ENCODE data around the gene POLE.
A peak's percentile ranks its signal among the peaks of the same experiment; 100 is the strongest.

Gene POLE

DNA sequence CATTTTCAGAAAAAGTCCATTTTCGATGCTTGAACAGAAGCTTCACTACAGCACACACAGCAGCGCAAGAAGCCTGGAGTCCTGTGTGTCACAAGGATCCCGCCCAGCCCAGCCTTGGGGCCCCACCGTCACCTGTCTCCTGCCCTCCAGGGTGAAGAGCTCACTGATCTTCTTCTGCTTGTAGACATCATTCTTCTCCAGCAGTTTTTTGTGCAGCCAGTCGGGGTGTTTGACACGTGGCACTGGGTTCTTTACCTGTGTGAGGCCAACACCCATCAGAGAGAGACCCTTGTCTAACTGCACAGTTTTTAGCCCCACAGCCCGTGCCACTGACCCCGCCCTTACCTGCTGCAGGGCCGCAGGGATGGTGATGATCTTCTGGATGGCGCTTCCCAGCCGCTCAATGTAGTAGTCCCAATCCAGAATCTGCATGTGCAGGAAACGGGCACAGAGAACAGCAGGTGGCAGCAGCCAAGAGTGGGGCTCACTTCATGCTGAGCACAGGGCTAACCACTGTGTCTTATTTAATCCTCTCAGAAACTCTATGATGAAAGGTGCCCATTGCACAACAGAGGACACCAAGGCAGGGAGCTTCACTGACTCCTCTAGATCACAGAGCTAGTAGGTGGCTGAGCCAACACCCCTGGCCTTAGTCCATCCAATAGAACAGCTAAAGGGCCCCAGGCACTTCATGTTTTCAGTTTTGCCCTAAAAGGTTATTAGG is 30.0 kb downstream of the POLE start:
- Histone ChIP-seq H3K27me3 (replicated peaks in 2 of 5; ENCODE audit: control insufficient read depth in 4 of 5, insufficient read depth in 5 of 5, low read length in 4 of 5) (no peaks in the 10 kb centered on the region), H3K27ac (ENCODE audit: insufficient read depth in 1 of 2, low read depth in 1 of 2, low read length in 2 of 2, poor library complexity in 1 of 2, severe bottlenecking in 2 of 2) (peak overlapping the region; percentile 85), H3K4me1 (ENCODE audit: control extremely low read depth in 1 of 4, control insufficient read depth in 4 of 4, insufficient read depth in 4 of 4, low read length in 3 of 4) (peaks cover 12 to 56% (median 52%) of the 10 kb centered on the region in 4 experiments), H3K9me3 (ENCODE audit: control extremely low read depth in 1 of 5, control insufficient read depth in 4 of 5, insufficient read depth in 2 of 5, low read depth in 1 of 5, low read length in 4 of 5) (no peaks in the 10 kb centered on the region), H3K36me3 (ENCODE audit: control insufficient read depth in 4 of 4, insufficient read depth in 4 of 4, low read length in 3 of 4) (peaks cover 2 to 89% (median 35%) of the 10 kb centered on the region in 4 experiments), H3K4me3 (ENCODE audit: control insufficient read depth in 1 of 7, extremely low read depth in 1 of 7, insufficient read depth in 4 of 7, low read depth in 2 of 7, low read length in 6 of 7) (peak overlapping the region in 1 of 7 experiments; percentile 30)
- WGBS (ENCODE audit: insufficient coverage) = 95% methylated on average over 12 of the region's 12 CpGs
- ChIA-PET CTCF (interaction anchor here (0.7 to 4.3 kb wide), 5 partner anchors 9 to 18 kb away, joined by 3 to 29 read pairs (median 4); no protein-coding TSS in a partner anchor), POLR2A (interaction anchor here (0.6 kb wide), 1 partner anchor 25 kb away, joined by 3 read pairs; no protein-coding TSS in a partner anchor)
- DNase-seq = peak in 1 of 3 donors; percentile 37

GRCh38 chr12:132653567-132654290 is 33.4 kb downstream of the POLE start:
- peaks cover 11 to 88% (median 43%) of the 10 kb centered on the region in 4 experiments for H3K36me3 ChIP-seq (ENCODE audit: control insufficient read depth in 4 of 4, insufficient read depth in 4 of 4, low read length in 3 of 4)
- POLR2A ChIA-PET = no interaction called here
- CTCF ChIA-PET = interaction anchor here (4.3 kb wide), 1 partner anchor 14 kb away, joined by 29 read pairs; no protein-coding TSS in a partner anchor
- H3K4me3 ChIP-seq (ENCODE audit: control insufficient read depth in 1 of 7, extremely low read depth in 1 of 7, insufficient read depth in 4 of 7, low read depth in 2 of 7, low read length in 6 of 7) = no peak overlapping the region
- DNase-seq = no peak
- no peaks in the 10 kb centered on the region for H3K9me3 ChIP-seq (ENCODE audit: control extremely low read depth in 1 of 5, control insufficient read depth in 4 of 5, insufficient read depth in 2 of 5, low read depth in 1 of 5, low read length in 4 of 5)
- H3K27me3 ChIP-seq (replicated peaks in 2 of 5; ENCODE audit: control insufficient read depth in 4 of 5, insufficient read depth in 5 of 5, low read length in 4 of 5) = no peaks in the 10 kb centered on the region
- H3K4me1 ChIP-seq (ENCODE audit: control extremely low read depth in 1 of 4, control insufficient read depth in 4 of 4, insufficient read depth in 4 of 4, low read length in 3 of 4) = peaks cover 9 to 21% (median 18%) of the 10 kb centered on the region in 4 experiments
- H3K27ac ChIP-seq (ENCODE audit: insufficient read depth in 1 of 2, low read depth in 1 of 2, low read length in 2 of 2, poor library complexity in 1 of 2, severe bottlenecking in 2 of 2) = peak overlapping the region in 1 of 2 experiments; percentile 30
- WGBS (ENCODE audit: insufficient coverage) = 87% methylated on average over 3 of the region's 7 CpGs

GRCh38 chr12:132651444-132652100 is 35.6 kb downstream of the POLE start:
- no peak overlapping the region for H3K4me3 ChIP-seq (ENCODE audit: control insufficient read depth in 1 of 7, extremely low read depth in 1 of 7, insufficient read depth in 4 of 7, low read depth in 2 of 7, low read length in 6 of 7)
- no peaks in the 10 kb centered on the region for H3K27me3 ChIP-seq (replicated peaks in 2 of 5; ENCODE audit: control insufficient read depth in 4 of 5, insufficient read depth in 5 of 5, low read length in 4 of 5)
- no peak for DNase-seq
- no peaks in the 10 kb centered on the region for H3K4me1 ChIP-seq (ENCODE audit: control extremely low read depth in 1 of 4, control insufficient read depth in 4 of 4, insufficient read depth in 4 of 4, low read length in 3 of 4)
- peaks cover 21 to 91% (median 50%) of the 10 kb centered on the region in 4 experiments for H3K36me3 ChIP-seq (ENCODE audit: control insufficient read depth in 4 of 4, insufficient read depth in 4 of 4, low read length in 3 of 4)
- 95% methylated on average over 6 of the region's 9 CpGs for WGBS (ENCODE audit: insufficient coverage)
- CTCF ChIA-PET = interaction anchor here (1.5 kb wide), 1 partner anchor 10 kb away, joined by 4 read pairs; no protein-coding TSS in a partner anchor
- peak overlapping the region in 1 of 2 experiments; percentile 9 for H3K27ac ChIP-seq (ENCODE audit: insufficient read depth in 1 of 2, low read depth in 1 of 2, low read length in 2 of 2, poor library complexity in 1 of 2, severe bottlenecking in 2 of 2)
- POLR2A ChIA-PET = no interaction called here
- no peaks in the 10 kb centered on the region for H3K9me3 ChIP-seq (ENCODE audit: control extremely low read depth in 1 of 5, control insufficient read depth in 4 of 5, insufficient read depth in 2 of 5, low read depth in 1 of 5, low read length in 4 of 5)

DNA sequence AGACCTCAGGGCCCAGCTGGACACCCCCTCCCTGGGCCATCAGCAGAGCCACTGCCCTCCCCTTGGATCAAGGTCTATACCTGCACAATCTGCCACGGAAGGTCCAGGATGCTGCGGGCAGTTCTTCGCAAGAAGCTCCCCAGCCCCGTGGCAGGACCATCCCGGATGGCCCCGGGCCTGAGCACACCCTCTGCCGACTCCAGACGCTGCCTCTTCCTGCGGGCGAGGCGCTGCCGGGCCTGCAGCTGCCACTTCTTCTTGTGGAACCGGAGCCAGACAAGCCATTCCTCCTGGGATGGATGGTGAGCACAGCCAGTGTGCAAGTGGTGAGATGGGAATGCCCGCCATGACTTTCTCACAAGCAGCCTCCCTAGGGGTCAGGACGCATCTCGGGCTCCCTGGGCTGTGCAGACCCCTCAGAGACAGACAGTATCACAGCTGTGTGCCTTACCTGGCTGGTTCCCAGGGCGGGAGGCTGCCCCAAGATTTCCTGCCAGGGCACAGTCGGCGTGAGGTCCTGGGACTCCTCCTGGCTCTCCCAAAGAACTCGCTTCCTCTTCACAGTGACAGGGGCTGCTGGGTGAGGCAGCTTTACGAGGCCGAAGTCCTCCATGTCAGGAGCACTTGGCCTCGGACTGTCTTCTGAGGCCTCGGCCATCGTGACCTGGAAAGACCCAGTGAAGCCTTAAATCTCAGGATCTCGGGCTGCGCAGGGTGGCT is 37.8 kb downstream of the POLE start:
- 95% methylated on average over 26 of the region's 27 CpGs for WGBS (ENCODE audit: insufficient coverage)
- no peak overlapping the region for H3K4me3 ChIP-seq (ENCODE audit: control insufficient read depth in 1 of 7, extremely low read depth in 1 of 7, insufficient read depth in 4 of 7, low read depth in 2 of 7, low read length in 6 of 7)
- H3K4me1 ChIP-seq (ENCODE audit: control extremely low read depth in 1 of 4, control insufficient read depth in 4 of 4, insufficient read depth in 4 of 4, low read length in 3 of 4) = no peaks in the 10 kb centered on the region
- peaks cover 21 to 86% (median 51%) of the 10 kb centered on the region in 4 experiments for H3K36me3 ChIP-seq (ENCODE audit: control insufficient read depth in 4 of 4, insufficient read depth in 4 of 4, low read length in 3 of 4)
- H3K27ac ChIP-seq (ENCODE audit: insufficient read depth in 1 of 2, low read depth in 1 of 2, low read length in 2 of 2, poor library complexity in 1 of 2, severe bottlenecking in 2 of 2) = no peak overlapping the region
- ChIA-PET CTCF (interaction anchor here (0.9 to 1.2 kb wide), 3 partner anchors 8 to 22 kb away, joined by 3 to 5 read pairs (median 3); no protein-coding TSS in a partner anchor), POLR2A (no interaction called here)
- H3K27me3 ChIP-seq (replicated peaks in 2 of 5; ENCODE audit: control insufficient read depth in 4 of 5, insufficient read depth in 5 of 5, low read length in 4 of 5) = no peaks in the 10 kb centered on the region
- DNase-seq = no peak
- no peaks in the 10 kb centered on the region for H3K9me3 ChIP-seq (ENCODE audit: control extremely low read depth in 1 of 5, control insufficient read depth in 4 of 5, insufficient read depth in 2 of 5, low read depth in 1 of 5, low read length in 4 of 5)

GRCh38 chr12:132648616-132649225 is 38.4 kb downstream of the POLE start:
- H3K27ac ChIP-seq (ENCODE audit: insufficient read depth in 1 of 2, low read depth in 1 of 2, low read length in 2 of 2, poor library complexity in 1 of 2, severe bottlenecking in 2 of 2) = no peak overlapping the region
- 96% methylated on average over 24 of the region's 24 CpGs for WGBS (ENCODE audit: insufficient coverage)
- ChIA-PET POLR2A (no interaction called here), CTCF (interaction anchor here (0.9 to 1.2 kb wide), 3 partner anchors 8 to 22 kb away, joined by 3 to 5 read pairs (median 3); no protein-coding TSS in a partner anchor)
- H3K4me1 ChIP-seq (ENCODE audit: control extremely low read depth in 1 of 4, control insufficient read depth in 4 of 4, insufficient read depth in 4 of 4, low read length in 3 of 4) = no peaks in the 10 kb centered on the region
- no peaks in the 10 kb centered on the region for H3K9me3 ChIP-seq (ENCODE audit: control extremely low read depth in 1 of 5, control insufficient read depth in 4 of 5, insufficient read depth in 2 of 5, low read depth in 1 of 5, low read length in 4 of 5)
- H3K4me3 ChIP-seq (ENCODE audit: control insufficient read depth in 1 of 7, extremely low read depth in 1 of 7, insufficient read depth in 4 of 7, low read depth in 2 of 7, low read length in 6 of 7) = no peak overlapping the region
- DNase-seq = no peak
- H3K36me3 ChIP-seq (ENCODE audit: control insufficient read depth in 4 of 4, insufficient read depth in 4 of 4, low read length in 3 of 4) = peaks cover 21 to 86% (median 51%) of the 10 kb centered on the region in 4 experiments
- H3K27me3 ChIP-seq (replicated peaks in 2 of 5; ENCODE audit: control insufficient read depth in 4 of 5, insufficient read depth in 5 of 5, low read length in 4 of 5) = no peaks in the 10 kb centered on the region

DNA sequence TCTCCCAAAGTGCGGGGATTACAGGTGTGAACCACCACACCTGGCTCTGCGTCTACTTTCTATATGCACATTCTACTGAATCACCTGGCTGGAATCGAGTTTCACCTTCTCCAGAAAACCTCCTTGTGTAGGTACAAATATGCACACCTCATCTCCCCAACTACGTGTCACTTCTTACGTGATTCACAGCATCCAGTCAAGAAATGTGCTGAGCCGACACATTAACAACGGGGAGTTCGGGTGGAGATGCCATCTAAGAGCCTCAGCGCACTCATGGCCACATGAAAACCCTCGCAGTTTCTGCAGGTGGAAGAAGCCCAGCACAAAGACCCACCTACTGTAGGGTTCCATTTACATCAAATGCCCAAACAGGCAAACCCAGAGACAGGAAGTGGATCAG is 39.3 kb downstream of the POLE start:
- CTCF ChIA-PET = interaction anchor here (1.2 kb wide), 3 partner anchors 9 to 10 kb away, joined by 4 to 7 read pairs (median 5); no protein-coding TSS in a partner anchor
- H3K9me3 ChIP-seq (ENCODE audit: control extremely low read depth in 1 of 5, control insufficient read depth in 4 of 5, insufficient read depth in 2 of 5, low read depth in 1 of 5, low read length in 4 of 5) = no peaks in the 10 kb centered on the region
- no peaks in the 10 kb centered on the region for H3K4me1 ChIP-seq (ENCODE audit: control extremely low read depth in 1 of 4, control insufficient read depth in 4 of 4, insufficient read depth in 4 of 4, low read length in 3 of 4)
- POLR2A ChIA-PET = no interaction called here
- H3K27ac ChIP-seq (ENCODE audit: insufficient read depth in 1 of 2, low read depth in 1 of 2, low read length in 2 of 2, poor library complexity in 1 of 2, severe bottlenecking in 2 of 2) = no peak overlapping the region
- peaks cover 21 to 87% (median 55%) of the 10 kb centered on the region in 4 experiments for H3K36me3 ChIP-seq (ENCODE audit: control insufficient read depth in 4 of 4, insufficient read depth in 4 of 4, low read length in 3 of 4)
- no peaks in the 10 kb centered on the region for H3K27me3 ChIP-seq (replicated peaks in 2 of 5; ENCODE audit: control insufficient read depth in 4 of 5, insufficient read depth in 5 of 5, low read length in 4 of 5)
- no peak for DNase-seq
- H3K4me3 ChIP-seq (ENCODE audit: control insufficient read depth in 1 of 7, extremely low read depth in 1 of 7, insufficient read depth in 4 of 7, low read depth in 2 of 7, low read length in 6 of 7) = no peak overlapping the region
- WGBS (ENCODE audit: insufficient coverage) = 100% methylated on average over 8 of the region's 10 CpGs
